Right ventricle myocardium inferior (tissue), 1 donor: ENCODE measurements around the gene BBS9. TPM values are rescaled to one million over a fixed set of nuclear protein-coding genes. Genes with fewer than 3 reads are reported as not detected.

ENCODE experiments used
- ATAC-seq: fragments of 200-7000 bp; cut with Tn5 transposase; one replicate; pipeline ENCODE4 v1.9.1; 2020; ENCODE audit warnings: mild to moderate bottlenecking, moderate library complexity
- DNase-seq: peaks from one replicate; pipeline ENCODE4 v3.0.0; 2021; ENCODE audit errors: missing footprints
- intact Hi-C: fragments of 100-400 bp; cut with DNase I; formaldehyde crosslinking; loops from one replicate; pipeline ENCODE4 v1.11.0; 2022
- total RNA-seq: library from RNA; stranded (reverse); fragmentation: NEBNext Ultra II Directional; extraction: Animal tissue kit (Norgen Biotek cat#: 25700); gene quantifications from one replicate; pipeline ENCODE4 v1.2.1, GENCODE V29; 2021
- donor health status: DM: no; HTN: yes; CAD: no; lungs with severe emphysema.

The BBS9 gene
- total RNA-seq, 1 donor from 2014 or later = 10.2 TPM

DNA sequence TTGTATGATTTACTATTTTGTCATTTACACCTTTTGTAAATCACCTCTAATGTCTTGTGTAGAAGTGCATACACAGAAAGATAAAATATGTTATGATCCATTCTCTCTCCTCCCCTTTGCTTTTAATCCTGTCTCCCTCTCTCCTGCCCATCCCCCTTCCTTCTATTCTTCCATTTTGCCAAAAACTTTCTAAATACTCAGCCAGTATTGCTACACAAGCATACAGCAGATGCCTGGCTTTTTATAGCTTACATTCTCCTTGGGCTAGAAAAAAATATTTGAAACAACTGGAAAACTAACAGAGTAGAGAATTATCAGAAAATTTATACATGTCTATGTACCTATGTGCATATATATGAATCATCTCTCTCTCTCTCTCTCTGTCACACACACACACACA, 467.3 kb downstream of the BBS9 start:
- intact Hi-C loops = no loop called here
- ATAC-seq (no peak), DNase-seq (no peak)

DNA sequence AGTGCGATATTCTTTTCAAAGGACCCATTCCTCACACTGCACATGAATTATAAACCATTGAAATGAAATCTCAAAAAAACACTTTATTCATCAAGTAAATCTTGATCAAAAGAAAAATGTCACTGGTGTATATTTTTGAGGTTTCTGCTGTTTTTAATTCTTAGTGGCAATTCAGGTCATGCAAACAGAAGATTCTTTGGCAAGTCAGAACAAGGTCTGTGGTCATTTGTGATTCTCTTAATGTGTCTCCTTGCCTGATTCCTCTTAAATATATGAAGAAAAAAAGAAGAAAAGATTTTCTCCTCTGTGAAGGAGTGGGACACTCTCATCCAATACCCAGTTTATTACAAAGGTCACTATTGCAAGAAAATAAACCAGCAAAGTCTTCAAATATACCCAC, 467.8 kb downstream of the BBS9 start:
- ATAC-seq (no peak), DNase-seq (no peak)
- intact Hi-C loops = no loop called here

DNA sequence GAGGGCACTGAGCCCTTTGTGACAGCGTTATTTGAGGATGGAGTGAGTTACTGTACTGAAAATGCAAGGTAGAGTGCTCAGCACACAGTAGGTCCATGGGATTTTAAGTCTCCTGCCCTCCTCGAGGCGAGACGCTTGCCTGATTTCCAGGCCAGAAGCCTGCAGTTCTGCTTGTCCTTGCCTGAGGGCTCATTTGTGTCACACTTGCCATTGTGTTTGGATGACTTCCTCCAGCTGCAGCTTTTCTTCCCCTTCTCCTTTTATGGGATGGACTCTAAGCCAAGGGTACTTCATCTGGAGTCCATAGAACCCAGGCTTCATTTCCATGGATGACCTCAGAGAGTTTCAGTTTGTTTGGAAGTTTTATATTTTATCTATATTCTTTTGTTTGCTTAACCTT, 471.7 kb downstream of the BBS9 start:
- intact Hi-C loops = loop anchor here (10.0 kb wide), 1 partner anchor 54 kb away; no protein-coding TSS in a partner anchor
- ATAC-seq = no peak

DNA sequence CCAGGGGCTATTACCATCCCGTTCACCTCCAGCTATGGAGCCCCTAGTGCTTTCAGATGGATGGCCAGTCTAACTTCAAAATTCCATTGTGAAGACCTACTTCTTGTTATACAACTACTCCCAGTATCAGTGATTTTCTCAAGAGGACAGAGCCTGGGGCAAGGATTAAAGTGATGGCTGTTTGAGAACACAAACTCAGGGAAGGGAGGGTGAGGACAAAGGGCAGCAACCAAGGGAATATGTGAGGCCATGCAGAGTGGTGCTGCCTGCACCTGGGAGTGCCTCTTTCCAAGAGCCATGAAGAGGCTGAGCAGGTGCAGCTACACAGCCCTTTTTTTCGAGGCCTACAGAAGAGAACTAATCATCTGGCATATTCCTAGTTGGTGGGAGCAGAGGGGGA, 472.5 kb downstream of the BBS9 start:
- DNase-seq = no peak
- intact Hi-C loops = loop anchor here (10.0 kb wide), 1 partner anchor 53 kb away; no protein-coding TSS in a partner anchor
- ATAC-seq = no peak

More for the DNA sequence above, 471.7 kb downstream of the BBS9 start:
- DNase-seq = no peak

- DNase-seq (no peak), ATAC-seq (no peak)
- intact Hi-C loops = loop anchor here (10.0 kb wide), 1 partner anchor 51 kb away; no protein-coding TSS in a partner anchor
Measured at GRCh38 chr7:33604056-33604455, 474.7 kb downstream of the BBS9 start.

- intact Hi-C loops = no loop called here
- ATAC-seq = no peak
- DNase-seq = no peak
Measured at GRCh38 chr7:33610918-33611317, 481.6 kb downstream of the BBS9 start.

DNA sequence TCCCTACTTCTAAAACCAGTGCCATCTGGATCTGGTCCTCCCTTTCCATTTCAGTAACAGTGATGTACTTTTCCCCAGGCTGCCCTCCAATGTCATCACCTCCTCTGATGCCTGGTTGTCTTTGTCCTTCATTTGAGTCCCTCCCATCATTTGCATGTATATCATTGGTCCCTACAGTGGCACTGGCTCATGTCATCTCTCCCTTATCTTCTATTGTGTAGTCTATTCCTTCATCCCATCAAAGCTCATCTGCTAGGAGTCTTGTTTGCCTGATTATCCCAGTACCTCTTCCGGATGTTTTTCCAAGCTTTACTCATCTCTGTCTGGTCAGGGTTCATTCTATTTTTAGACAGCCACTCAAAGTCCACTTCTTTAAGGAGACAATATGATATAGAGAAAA, 483.1 kb downstream of the BBS9 start:
- intact Hi-C loops = no loop called here
- DNase-seq (no peak), ATAC-seq (no peak)

GRCh38 chr7:33614357-33615117, 485.2 kb downstream of the BBS9 start:
- intact Hi-C loops = no loop called here
- DNase-seq (no peak), ATAC-seq (no peak)

DNA sequence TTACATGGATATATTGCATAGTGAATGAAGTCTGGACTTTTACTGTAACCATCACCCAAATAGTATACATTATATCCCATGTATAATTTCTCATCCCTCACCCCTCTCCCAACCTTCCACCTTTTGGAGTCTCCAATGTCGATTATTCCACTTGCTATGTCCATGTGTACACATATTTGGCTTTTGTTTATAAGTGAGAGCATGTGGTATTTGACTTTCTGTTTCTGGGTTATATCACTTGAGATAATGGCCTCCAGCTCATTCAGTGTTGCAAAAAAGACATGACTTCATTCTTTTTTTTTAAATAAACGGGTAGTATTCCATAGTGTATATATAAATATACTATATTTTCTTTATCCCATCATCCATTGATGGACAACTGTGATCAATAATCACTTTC, 487.4 kb downstream of the BBS9 start:
- no peak for DNase-seq
- intact Hi-C loops = no loop called here
- ATAC-seq = no peak

GRCh38 chr7:33619264-33619663, 489.9 kb downstream of the BBS9 start:
- DNase-seq = no peak
- no peak for ATAC-seq
- intact Hi-C loops = no loop called here

GRCh38 chr7:33623267-33623666, 493.9 kb downstream of the BBS9 start:
- DNase-seq (no peak), ATAC-seq (no peak)
- intact Hi-C loops = no loop called here

- intact Hi-C loops = no loop called here
- ATAC-seq (no peak), DNase-seq (no peak)
Measured at GRCh38 chr7:33624215-33624614, 494.9 kb downstream of the BBS9 start.

DNA sequence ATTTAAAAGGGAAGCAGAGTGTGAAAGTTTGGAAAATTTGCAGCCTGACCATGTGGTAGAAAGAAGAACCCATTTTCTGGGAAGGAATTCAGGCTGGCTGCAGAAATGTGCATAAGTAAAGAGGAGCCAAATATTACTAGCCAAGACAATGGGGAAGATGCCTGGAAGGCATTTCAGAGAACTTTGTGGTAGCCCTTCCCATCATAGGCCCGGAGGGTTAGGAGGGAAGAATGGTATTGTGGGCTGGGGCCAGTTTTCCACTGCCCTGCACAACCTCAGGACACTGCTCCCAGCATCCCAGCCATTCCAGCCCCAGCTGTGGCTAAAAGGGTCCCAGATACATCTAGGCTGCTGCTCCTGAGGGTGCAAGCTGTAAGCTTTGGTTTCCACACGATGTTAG, 497.5 kb downstream of the BBS9 start:
- intact Hi-C loops = no loop called here
- DNase-seq = no peak
- ATAC-seq = no peak

DNA sequence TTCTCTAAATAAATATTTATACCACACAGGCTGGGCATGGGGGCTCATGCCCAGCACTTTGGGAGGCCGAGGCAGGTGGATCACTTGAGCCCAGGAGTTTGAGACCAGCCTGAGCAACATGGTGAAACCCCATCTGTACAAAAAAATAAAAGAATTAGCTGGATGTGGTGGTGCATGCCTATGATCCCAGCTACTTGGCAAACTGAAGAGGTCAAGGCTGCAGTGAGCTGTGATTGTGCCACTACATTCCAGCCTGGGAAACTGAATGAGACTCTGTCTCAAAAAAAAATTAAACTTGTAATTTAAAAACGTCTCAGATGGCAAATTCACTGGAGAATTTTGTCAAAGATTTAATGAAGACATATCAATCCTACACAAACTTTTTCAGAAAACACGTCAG, 498.4 kb downstream of the BBS9 start:
- ATAC-seq (no peak), DNase-seq (no peak)
- intact Hi-C loops = no loop called here

DNA sequence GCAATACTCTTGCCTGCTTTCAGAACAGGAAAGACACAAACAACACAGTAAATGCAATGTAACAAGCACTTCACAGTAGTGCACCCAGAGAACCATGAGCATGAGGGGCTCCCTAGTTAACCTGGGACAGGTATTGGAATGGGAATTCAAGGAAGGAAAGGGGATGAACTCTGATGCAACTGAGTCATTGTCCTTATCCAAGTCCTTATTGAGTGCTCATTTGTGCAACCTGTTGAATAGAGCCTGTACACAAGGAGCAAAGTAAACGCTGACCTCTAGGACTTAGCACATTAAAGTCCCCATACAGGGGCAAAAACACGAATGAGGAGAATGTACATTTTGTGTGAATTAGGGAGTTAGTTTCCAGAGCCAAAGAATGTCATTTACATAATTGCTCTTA, 499.5 kb downstream of the BBS9 start:
- intact Hi-C loops = no loop called here
- ATAC-seq (no peak), DNase-seq (no peak)

- intact Hi-C loops = no loop called here
Measured at GRCh38 chr7:33630359-33630758, 501.0 kb downstream of the BBS9 start.

DNA sequence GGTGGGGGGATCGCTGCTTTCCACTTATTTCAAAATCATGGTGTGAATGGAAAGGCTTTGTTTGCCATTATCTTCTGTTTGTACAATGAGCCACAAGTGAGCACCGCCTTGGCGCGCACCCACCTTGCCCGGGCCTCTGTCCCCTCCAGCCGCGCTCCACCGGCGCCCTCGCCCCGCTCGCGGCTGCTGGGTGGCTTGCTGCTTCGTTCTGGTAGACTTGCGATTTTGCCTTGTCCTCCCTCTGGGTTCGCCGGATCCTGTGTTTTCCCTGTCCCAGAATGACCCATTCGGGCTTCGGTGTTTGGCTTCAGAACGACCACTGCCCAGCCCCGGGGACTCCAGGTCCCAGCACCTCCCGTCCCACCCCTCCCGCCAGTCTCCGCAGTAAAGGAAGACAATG, 503.0 kb downstream of the BBS9 start:
- DNase-seq (peak; percentile 60), ATAC-seq (no peak)
- intact Hi-C loops = no loop called here

More at GRCh38 chr7:33630359-33630758, 501.0 kb downstream of the BBS9 start:
- DNase-seq = no peak
- ATAC-seq = no peak

GRCh38 chr7:33632840-33633525, 503.6 kb downstream of the BBS9 start:
- intact Hi-C loops = no loop called here
- ATAC-seq (no peak), DNase-seq (no peak)

GRCh38 chr7:33634606-33635005, 505.2 kb downstream of the BBS9 start:
- DNase-seq (no peak), ATAC-seq (no peak)
- intact Hi-C loops = no loop called here

DNA sequence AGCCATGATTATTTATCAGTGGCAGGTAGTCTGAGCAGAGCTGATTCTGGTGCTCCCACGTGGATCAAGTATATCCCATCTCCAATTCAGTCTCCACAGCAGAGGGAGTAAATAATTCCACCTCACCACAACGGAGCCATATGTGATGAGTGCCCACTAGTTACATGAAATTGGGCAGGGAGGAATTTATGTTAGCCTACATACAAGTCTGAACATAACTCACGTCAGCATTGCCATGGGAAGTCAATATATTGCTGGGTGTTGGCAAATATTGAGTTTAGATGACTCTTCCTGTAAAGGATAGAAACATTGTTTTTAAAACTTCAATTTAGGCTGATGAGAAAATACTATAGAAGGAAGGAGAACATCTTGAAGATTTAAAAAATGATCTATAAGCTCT, 507.0 kb downstream of the BBS9 start:
- DNase-seq = no peak
- intact Hi-C loops = no loop called here
- ATAC-seq = no peak
